ENCODE data around the gene C2orf15.

- TF ChIP-seq EZH2 (IDR thresholded peaks at IDR 0.05; ENCODE audit: borderline replicate concordance, insufficient read depth, low read depth, low read length, poor library complexity, severe bottlenecking) (no peak), CTCF (IDR thresholded peaks at IDR 0.05) (no peak)
These were observed 13.4 kb downstream of the C2orf15 start, which contains the start of the genes LIPT1 and TSGA10 for GRCh38 chr2:99154643-99155536.

All from B cell (primary cell).